ENCODE results near the gene LMTK2.
A peak's percentile ranks its signal among the peaks of the same experiment; 100 is the strongest.
"Not testable (repeated sequence)": the region's sequence is repeated elsewhere in the genome, so short reads cannot be mapped to it uniquely, and the experiment has no call there.

The LMTK2 gene

DNA sequence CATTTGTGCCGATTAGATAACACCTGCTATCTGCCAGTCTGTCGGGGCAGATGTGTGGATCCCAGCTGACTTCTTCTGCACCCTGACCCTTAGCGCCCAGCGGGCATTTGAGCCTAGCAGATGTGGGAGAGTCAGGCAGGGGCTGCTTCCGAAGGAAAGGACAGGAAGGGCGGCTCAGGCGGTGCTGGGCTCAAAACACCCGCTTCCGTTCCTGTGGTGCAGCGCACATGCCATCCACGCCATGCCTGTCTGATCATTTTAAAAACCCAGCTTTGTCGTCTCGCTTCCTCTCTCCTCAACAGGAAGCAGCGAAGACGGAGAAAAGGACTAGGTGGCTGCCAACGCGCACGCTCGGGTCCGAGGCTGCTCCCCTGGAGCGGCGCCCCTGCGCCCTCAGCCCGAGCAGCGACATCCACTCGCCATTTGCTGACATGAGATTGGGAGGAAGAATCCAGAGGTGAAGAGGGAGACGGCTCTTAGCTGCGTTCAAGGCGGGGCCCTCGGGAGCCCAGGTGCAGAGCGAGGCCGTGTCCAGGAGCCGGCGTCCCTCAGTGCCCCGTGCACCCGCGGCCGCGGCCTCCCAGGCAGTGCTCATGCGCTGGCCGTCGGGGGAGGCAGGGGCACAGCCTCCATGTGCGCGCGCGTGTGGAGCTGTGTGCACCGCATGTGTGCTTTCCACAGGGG, 98.6 kb downstream of the LMTK2 start:
- no peak for DNase-seq

DNA sequence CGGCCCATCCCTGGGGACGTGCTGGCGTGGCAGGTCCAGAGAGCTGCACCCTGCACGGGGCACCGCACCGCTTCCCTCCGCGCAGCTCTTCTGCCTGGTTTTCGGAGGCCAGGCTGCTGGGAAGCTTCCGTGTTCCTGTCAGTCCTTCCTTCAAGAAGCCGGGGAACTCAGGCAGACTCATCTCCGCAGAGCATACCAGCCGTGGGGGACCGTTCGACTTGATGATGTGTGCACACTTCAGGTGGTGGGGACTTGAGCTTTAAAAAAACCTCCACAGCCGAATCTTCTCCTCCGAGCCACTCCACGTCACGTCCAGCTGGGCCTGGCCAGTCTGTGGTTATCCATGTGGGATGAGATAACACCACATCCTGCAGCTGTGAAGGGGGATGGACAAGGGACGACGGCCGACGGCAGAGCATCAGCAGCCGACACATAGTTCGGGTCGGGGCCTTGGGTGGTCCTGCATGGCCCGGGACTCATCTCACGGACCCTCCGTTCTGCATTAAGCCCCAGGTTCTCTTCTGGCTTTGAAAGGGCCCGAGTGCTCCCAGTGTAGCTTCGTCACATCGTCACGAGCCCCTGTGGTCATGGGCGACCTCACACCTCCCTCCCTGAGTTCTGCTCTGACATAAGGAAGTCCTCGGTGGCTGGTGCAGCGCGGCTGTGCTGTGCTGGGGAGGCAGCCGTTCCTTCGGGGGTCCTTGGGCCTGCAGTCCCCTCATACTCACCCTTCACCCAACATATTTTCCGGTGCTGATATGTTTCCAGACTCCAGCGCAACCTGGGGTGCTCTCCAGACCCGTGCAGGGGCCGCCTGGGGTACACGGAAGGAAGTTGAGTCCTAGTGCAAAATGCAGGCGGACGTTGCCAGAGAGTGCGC, 100.0 kb downstream of the LMTK2 start:
- no peak for DNase-seq

DNA sequence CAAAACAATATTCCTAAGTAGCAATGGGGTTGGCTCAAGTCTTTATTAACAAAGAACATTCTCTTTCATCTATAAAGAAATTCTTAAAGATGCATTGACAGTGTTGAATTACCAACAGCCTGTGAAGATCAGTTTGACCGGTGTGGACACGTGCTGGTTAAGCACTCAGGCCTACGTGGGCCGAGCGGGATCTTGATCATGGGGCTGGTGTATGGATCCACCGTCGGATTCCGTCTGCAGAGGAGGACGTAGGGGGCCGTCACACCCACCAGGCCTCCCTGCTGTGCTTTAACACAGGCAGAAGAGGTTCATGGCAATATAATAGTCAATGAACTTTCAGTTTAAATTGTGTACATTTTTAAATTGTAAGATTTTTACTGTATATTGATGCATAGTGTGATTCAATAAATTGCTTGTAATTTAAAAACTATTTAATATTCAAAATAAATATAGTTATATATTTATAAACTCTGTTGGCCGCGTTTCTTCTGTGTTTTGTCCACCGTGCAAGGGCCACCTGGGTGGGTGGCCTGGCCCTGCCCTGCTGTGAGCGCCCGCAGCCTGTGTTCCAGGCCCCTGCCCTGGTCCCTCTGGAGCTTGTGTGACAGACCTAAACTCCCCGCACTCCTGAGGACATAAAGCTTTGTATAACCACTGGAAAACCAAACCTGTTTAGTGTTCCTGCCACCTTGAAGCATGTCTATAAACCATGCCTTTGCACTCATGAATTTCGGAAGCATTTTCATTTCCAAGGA, 102.7 kb downstream of the LMTK2 start:
- DNase-seq = no peak

DNA sequence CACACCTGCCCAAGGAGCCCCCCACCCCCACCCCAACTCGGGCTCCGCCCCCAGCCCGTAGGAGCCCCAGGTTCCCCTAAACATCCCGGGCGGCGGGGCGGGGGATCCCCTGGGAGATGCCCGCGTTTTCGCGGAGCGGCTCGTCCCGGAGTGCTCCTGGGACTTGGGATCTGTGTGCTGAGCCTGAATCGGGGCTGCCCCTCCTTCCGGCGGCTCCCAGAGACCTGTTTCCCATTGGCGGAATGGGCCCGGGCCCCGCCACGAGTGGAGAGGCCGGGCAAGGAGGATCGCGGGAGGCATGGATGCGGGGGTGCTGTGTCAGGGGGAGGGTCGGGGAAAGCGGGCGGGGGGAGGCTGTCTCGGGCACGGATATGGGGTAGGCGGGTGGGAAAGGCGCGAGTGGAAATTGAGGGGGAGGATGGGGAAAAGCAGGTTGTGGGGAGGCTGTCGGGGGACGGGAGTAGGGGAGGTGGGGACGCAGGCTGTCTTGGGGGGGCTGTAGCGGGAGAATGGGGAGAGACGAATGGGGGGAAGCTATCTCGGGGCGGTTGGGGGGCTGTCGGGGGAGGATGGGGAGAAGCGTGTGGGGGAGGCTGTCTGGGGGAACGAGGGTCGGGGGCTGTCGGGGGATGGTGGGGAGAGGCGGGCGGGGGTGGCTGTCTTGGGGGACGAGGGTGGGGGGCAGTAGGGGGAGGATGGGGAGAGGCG, 104.0 kb downstream of the LMTK2 start:
- DNase-seq = no peak

DNA sequence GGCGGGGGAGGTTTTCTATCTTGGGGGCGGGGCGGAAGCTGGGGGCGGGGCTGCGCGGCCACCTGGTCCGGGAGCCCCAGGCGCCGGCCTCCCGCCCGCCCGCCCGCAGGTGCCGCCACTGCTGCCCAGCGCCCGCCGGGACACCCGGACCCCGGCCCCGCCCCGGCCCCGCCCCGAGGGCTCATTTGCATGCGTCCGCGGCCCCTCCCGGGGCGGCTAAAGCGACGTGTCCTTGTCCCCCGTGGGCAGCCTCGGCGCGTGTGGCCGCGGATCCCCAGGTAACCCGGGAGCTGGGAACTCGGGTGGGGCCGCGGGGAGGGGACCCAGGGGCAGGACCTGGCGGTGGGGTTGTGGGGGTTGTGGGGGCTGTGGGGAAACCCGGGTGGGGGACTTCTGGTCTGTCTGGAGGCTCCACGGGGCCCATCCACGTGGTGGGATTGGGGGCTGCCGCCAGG, 104.6 kb downstream of the LMTK2 start, which contains the start of gene BHLHA15:
Gene BHLHA15, plus strand, starts transcription at position 219 of the 455 bp plus-strand sequence. CDS start 871 bp downstream, outside the sequence.
- no peak for DNase-seq

DNA sequence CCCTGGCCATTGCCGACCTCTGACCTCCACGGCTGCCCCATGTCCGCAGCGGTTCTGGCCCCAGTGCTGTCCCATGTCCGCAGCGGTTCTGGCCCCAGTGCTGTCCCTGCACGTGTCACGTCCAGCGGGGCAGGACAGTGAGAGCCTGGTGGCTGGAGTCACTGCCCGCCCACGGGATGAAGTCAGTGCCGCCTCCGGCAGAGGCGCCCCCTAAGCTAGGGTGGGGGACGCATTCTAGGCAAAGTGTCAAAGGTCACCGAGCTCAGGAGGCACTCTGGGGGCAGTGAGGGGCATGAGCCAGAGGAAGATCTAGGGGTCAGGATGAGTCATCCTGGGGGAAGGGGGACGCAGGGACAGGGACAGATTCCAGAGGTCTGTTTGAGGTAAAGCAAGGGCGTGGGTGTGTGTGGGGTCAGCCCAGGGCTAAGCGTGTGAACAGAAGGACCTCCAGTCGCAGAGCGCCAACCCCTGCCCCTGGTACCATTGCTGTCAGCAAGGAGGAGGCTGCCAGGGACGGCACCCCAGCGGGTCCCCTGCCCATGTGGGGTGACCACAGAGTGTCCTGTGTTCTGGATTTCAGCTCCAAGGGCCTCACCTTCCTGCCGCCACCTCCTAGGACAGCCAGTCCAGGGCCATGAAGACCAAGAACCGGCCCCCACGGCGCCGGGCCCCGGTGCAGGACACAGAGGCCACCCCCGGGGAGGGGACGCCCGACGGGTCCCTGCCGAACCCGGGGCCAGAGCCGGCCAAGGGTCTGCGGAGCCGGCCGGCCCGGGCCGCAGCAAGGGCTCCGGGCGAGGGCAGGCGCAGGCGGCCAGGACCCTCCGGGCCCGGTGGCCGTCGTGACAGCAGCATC, 105.2 kb downstream of the LMTK2 start:
- DNase-seq = no peak

DNA sequence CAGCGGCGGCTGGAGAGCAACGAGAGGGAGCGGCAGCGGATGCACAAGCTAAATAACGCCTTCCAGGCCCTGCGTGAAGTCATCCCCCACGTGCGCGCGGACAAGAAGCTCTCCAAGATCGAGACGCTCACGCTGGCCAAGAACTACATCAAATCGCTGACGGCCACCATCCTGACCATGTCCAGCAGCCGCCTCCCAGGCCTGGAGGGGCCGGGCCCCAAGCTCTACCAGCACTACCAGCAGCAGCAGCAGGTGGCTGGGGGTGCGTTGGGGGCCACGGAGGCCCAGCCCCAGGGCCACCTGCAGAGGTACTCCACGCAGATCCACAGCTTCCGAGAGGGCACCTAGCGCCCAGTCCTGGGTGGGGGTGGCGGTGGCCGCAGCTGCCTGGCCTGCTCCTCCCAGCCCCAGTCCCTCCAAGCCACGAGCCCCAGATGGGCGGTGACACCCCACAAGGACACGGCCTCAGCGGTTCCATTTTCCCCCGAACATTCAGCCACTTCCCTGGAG, 105.9 kb downstream of the LMTK2 start:
- no peak for DNase-seq

DNA sequence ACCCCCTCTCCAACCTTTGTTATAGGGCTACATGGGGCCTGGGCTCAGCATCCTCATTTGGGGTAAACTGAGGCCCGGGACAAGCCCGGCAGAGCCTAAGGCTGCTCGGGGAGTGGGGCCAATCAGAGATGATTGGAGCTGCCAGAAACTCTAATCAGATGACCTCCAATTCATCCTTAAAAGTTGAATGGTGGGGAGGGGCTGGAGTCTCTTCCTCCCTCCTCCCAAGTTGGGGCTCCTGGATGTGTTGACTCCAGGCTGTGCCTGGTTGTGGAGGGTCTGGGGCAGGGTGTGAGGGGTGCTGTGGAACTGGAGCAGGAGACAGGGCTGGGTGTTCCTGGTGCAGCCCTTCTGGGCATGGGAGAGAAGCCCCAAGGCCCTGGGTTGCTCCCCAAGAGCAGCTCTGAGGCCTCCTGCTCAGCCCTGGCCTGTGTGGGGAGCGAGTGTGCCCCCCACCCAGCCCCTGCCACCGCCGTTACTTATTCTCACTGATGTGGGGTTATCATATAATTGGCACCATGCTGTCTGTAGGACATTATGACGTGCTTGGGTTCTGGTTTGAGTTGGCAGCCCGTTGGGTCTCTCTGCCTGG, 106.7 kb downstream of the LMTK2 start:
- DNase-seq = no peak

DNA sequence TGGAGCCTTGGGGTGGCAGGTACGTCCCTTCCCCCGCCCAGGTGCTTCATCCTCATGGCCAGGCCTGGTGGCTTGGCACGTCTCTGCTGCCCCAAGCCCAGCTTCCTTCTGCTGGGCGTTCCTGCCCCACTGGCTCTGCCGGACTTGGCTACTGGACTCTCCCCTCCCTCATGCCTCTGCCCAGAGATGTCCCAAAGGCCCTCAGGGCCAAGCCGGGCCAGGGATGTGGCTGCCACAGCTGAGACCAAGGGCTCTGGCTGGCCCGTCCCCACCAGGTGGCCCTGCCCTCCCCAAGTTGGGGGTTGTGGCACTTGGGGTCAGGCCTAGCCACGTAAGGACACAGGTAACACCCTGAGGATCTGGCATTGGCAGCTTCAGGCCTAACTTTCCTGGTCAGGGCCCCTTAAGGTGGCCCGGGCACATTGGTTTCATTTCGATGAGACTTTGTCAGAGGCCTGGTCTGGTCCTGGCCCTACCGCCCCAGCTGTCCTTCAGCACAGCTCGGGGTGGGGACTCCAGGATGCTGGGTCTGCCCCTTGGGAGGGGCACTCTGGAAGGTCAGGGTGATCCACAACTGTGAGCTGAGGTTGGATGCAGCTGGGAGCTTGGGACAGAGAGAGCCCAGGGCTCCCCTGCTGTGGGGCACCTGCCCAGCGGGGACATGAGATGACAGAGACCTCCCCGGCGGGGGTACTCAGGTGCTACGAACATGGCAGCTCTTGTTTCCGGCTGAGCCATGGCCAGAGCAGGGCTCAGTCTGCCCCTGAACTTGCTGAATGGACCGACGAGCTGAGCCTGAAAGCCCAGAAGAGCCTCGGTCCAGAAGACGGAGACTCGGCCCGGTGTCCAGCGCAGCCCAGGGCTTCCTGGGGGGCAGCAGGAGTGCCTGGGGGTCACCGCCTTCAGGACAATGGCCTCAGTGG, 107.5 kb downstream of the LMTK2 start:
- DNase-seq = no peak

DNA sequence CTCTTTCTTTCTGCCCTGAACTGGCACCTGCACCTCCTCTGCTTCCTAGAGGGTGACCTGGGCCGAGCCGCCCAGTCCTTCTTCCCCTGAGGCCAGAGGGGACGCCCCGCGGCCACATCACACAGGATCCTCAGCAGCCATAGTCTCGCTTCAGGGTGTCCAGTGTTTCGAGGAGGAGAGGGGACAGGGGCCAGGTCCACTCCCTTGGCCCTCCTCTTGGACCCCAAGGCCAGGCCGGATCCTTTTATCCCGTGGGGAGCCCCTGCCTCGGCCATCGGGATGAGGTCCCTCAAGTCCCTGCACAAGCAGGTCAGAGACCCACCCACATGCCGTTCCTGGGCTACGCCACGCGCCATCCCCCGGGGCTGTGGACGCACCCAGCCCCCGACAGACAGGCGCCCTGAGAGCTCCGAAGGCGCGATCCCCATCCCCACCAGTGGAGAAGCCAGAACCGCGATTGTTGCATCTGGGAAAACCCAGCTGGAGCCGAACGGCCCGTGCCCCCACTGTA, 108.2 kb downstream of the LMTK2 start:
- DNase-seq = no peak

DNA sequence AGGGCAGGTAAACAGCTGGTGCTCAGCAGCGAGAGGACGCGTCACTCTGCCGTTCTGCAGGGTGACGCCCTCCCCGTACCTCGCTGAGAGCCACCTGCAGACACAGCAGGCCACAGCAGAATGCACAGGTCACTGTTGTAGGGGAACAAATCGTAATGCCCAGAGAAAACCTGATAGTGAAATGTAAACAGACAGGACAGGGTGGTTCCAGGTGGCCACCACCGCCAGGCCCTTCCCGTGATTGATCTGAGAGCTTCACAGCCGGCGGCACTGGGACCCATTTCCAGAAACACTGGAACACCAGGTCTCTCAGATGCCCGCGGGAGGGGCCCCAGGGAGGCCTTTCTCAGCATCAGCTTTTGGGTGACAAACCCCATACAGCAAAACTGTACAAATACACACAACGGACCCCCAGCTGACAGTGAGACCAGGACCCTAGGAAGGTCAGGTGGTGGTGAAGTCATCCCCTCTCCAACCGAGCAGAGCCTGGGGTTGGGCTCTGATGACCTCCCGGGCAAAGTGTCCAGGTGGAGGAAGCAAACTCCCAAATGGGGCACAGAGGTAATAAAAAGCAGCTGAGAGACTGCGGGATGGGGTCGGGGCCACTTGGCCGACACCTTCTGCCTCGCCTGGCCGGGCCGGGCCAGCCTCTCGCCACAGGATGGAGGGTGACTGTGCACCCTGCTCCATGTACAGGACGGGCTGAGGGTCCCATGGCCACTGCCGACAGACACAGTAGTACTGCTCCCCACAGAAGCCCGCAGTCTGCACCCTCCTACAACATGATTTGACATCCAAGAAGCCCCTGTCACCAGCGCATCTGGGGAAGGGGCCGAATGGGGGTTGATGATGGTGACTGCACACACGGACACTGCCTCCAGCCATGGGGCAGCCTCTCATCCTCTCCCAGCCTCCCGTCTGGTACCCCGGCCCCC, 109.2 kb downstream of the LMTK2 start:
- no peak for DNase-seq

DNA sequence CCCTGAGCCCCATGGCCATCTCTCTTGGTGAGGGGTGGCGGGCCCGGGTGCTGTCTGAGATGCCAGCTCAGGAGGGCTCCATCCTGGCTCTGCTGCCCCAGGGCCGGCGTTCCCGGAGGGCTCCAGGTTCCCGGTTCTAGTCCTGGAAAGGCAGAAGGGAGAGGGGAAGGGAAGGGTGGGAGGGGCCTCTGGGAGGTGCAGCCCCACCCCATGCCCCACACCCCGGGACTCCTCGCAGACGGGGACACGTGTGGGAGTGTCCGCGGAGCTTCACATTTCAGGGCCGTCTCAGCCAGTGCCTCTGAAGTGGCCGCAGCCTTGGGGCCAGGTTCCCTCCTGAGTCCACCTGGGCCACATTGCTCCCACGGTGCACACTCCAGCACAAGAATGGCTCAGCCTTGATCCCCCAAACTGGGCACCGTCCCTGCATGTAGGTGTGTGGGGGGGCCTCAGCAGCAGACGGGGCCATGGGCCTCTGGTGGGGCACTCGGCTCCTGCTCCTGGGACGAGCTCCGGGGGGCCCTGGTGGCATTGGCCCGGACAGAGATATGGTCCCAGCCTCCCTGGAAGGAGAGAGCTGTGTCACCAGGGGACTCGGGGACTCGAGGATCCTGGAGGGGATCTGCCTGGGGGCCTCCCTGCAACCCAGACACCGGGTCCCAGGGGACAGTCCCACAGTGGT, 110.4 kb downstream of the LMTK2 start:
- no peak for DNase-seq

DNA sequence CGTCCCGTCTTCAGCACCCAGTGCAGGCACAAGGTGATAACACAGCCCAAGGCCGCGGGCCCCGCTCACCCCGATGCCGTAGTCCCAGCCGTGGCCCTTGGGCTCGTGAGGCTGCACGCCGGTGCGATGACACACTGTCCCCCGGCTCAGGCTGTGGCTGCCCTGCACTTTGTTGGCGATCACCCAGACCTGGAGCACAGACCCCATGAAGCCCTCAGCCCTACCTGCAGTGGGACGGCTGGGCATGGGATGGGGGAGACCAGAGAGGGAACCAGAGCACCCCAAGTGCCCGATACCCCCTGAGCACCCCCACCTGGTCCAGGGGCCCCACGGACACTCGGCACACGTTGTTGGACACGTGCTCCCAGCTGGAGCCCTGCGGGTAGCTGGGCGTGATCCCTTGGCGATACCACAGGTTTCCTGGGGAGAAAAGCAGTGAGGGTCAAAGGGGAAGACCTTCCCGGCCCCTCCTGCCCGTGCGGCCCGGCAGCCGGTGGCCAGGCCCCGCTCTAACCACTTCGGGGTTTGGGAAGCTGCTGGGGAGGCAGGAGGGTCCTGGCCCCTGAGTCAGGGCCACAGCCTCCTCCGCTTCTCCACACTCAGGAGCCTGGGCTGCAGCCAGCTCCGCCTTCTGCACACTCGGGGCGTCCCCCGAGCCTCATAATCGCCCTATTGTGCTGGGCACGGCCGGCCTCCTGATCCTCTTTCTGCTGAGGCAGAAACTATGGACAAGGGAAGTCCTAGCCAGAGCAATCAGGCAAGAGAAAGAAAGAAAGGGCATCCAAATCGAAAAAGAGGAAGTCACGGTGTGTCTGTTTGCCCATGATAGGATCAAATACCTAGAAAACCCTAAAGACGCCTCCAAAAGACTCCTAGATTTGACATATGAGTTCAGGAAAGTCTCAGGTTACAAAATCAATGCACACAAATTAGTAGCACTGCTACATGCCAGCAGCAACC, 111.2 kb downstream of the LMTK2 start:
- peak; percentile 71 to 75 for DNase-seq

DNA sequence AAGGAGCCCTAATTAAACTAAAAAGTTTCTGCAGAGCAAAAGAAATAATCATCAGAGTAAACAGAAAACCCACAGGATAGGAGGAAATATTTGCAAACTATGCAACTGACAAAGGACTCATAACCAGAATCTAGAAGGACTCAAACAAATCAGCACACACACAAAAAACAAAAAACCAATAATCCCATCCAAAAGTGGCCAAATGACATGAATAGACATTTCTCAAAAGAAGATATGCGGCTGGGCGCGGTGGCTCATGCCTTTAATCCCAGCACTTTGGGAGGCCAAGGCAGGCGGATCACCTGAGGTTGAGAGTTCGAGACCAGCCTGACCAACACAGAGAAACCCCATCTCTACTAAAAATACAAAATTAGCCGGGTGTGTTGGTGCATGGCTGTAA, 112.7 kb downstream of the LMTK2 start:
- DNase-seq = not testable (repeated sequence)

DNA sequence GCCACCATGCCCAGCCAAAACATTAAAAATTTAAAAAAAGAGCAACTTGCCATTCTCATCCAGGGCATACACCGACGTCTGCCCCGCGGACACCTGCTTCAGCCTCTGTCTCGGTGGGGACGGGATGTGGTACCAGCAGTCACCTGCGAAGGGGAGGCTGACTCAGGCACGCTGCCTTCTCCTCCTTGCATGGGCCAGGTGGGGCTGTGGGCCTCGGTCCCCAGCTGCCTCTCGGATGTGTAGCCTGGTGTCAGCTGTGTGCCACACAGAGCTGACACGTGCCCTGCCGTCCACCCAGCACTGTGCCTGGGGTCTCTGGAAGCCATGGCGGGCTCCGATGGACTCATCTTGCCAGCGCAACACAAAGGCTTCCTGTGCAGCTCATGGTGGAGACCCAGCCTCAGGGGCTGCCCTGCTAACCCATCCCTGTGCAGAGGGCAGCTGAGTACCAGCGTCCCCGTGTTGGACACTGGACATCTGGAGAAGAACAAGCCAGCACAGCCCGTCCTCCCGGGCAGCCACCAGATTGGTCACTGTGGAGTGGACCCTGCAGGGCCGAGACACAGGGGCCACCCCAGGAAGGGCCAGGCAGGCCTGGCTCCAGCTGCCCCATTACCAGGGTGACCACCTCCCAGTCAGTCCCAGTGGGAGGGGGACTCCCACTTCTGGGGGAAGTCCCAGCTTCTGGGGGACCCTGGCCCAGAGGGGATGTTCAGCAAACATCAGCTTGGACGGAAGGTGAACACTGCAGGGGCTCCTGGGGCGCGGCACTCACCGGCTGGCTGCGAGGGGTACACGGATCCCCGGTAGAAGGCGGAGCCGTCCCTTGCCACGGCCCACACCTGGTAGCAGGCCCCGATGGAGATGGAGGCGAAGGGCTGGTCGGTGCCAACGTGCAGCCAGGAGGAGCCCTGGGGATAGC, 115.2 kb downstream of the LMTK2 start:
- DNase-seq = no peak
